Stimulated activated CD8-positive, alpha-beta memory T cell treated with anti-CD3 and anti-CD28 coated beads, Interleukin-2, amount 100 ng/mL, for 1 hour (primary cell): ENCODE measurements around the gene PDXK.
A peak's percentile ranks its signal among the peaks of the same experiment; 100 is the strongest.

Experiments used
- DNase-seq, 2 donors: peaks; one replicate each; pipeline ENCODE4 v3.0.0-alpha.2; 2020; ENCODE audit warnings: low read depth in 2 of 2

The PDXK gene

DNA sequence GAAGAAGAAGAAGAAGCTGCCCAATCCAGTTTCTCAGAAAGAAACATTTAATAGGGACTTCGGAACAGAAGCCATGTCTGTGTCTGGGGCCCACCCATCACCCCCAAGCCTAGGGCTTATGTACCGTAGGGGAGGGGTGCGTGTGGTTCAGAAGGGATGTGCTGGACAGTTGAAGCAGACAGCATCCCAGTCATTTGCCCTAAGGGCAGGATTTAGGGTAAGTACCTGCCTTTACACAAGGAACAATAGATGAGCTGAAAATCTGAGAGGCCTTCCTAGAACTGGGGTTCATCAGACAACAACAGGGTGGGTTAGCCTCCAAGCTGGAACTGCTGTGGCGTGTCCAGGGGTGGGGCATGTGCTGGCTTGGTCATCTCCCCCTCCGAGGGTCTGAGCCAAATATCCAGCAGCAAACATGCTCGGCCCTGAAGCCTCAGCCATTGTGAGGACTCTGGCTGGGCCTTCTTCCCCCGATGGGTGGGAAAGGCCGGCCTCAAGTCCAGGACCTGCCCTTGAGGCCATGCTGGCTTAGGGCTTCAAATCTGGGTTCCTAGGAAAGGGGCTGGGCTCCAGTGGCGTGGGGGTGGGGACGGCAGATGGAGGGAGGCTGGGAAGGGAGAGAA, 45.1 kb downstream of the PDXK start:
- no peak for DNase-seq

- no peak for DNase-seq
Observed at GRCh38 chr21:43764576-43765495, 45.9 kb downstream of the PDXK start.

GRCh38 chr21:43766734-43767497, 48.0 kb downstream of the PDXK start:
- no peak for DNase-seq

DNA sequence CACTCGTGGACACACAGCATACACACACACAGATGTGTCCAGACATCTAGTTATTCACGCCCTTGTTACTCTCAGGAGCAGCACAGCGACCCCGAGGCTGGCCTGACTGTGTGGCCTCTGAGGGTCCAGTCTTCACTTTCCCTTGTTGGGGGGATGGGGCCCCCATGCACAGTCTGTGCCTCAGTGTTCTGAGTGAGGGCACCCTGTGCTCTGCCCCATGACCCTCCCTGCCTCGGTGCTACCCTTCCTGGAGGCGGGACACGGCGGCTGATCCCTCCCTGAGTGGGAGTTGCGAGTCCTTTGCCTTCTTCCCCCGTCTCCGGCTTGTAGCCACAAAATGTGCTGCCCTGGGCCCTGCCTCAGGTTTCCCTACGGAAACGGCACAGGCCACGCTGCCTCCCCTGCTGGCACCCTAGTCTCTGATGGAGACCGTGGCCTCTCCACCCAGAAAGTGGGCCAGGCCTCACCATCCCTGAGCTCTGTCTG, 48.6 kb downstream of the PDXK start:
- no peak for DNase-seq

GRCh38 chr21:43767984-43768867, 49.3 kb downstream of the PDXK start:
- DNase-seq = no peak

GRCh38 chr21:43768868-43769167, 49.9 kb downstream of the PDXK start:
- no peak for DNase-seq

- DNase-seq = no peak
Observed at GRCh38 chr21:43769325-43769958, 50.5 kb downstream of the PDXK start.

GRCh38 chr21:43770066-43770655, 51.2 kb downstream of the PDXK start:
- no peak for DNase-seq

DNA sequence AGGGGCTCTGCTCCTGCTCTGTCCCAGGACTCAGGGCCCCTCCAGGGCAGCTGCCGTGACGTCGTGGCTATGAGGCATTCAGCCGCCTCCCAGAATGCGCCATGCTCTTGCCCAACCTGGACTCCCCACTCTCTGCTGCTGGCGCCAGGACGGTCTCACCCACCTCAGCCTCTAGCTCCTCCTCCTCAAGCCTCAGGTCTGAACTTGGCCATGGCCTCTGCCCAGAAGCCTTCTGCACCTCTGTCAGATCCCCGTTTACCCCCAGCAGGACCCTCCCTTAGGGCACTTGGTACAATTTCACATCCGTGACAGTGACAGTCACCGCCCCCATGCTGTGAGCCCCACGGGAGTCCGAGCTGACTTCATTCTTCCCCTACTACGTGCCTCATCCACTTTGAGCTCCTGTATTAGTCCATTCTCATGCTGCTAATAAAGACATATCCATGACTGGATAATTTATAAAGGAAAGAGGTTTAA, 52.3 kb downstream of the PDXK start:
- DNase-seq = no peak

DNA sequence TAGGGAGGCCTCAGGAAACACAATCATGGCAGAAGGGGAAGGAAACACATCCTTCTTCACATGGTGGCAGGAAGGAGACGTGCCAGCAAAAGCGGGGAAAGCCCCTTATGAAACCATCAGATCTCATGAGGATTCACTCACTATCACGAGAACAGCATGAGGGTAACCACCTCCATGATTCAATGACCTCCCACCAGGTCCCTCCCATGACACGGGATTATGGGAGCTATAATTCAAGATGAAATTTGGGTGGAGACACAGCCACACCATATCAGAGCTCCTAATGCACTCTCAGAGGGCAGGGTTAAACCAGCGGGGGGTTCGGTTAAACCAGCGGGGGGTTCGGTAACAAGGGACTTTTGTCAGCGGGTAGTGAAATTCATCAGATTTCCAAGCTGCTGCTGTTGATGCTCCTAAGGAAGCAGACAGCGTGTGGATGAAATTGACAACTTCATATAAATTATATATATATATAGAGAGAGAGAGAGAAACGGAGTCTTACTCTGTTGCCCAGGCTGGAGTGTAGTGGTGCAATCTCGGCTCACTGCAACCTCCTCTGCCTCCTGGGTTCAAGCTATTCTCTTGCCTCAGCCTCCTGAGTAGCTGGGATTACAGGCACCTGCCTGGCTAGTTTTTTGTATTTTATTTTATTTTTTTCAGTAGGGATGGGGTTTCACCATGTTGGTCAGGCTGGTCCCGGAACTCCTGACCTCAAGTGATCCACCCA, 52.9 kb downstream of the PDXK start:
- no peak for DNase-seq

DNA sequence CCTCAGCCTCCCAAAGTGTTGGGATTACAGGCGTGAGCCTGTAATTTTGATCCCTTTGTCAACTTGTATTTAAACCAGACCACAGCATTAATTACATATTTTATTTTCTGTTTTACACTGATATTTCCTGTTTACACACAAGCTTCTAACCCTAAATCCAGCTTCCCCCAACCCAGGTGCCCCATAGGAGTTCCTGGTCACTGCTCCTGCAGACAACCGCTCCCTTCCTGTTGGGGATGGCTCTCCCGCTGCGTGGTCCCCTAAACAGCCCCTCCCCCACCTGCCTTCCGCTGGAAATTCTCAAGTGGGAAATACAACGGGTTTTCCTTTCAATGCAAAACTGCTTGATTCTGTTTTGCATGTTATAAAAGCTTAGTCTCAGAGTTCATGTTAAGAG, 53.5 kb downstream of the PDXK start:
- DNase-seq = no peak

GRCh38 chr21:43774163-43774562, 55.2 kb downstream of the PDXK start:
- no peak for DNase-seq

- no peak for DNase-seq
Observed at GRCh38 chr21:43775190-43775589, 56.3 kb downstream of the PDXK start.

GRCh38 chr21:43775795-43776430, 57.0 kb downstream of the PDXK start, which contains the start of gene CSTB:
TSS of gene CSTB (minus strand) at chr21:43776308. CDS start at chr21:43776269, 39 bp downstream.
- DNase-seq = peak; percentile 75 to 79

- no peak for DNase-seq
Observed at GRCh38 chr21:43777953-43778352, 59.0 kb downstream of the PDXK start.

- no peak for DNase-seq
Observed at GRCh38 chr21:43778469-43779335, 59.8 kb downstream of the PDXK start.

DNA sequence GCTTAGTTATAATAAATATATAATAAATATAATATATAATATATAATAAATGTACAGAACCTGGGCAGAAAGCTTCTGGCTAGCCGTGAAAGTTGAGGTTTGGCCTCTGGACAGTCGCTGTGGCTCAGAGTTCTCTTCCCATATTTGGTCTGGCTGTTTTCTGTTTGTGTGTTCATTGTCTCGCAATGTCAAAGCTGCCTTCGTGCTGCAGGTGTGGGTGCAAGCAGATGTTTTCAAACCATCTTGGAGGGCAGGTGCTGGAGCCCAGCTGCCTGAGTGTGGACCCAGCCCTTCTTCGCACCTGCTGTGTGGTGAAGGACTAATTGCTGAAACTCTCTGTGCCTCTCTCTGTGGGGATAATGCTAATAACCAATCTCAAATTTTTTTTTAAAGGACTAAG, 60.7 kb downstream of the PDXK start:
- DNase-seq = no peak

DNA sequence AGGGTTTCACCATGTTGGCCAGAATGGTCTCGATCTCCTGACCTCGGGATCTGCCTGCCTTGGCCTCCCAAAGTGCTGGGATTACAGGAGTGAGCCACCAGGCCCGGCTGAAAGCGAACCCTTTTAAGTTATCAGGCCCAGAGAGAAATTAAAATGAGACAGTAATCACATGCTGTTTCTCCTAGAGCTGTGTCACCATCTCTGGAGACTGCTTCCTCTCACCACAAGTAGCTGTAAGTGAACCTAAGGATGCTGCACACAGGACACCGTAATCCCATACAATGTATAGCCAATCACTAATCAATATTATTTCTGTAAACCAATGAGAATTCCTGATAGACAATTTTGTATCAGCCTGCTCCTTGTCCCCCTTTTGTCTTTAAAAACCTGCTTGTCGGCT, 62.9 kb downstream of the PDXK start:
- DNase-seq = no peak
